ENCODE measurements around the gene ATP2B3.

Gene ATP2B3

GRCh38 chrX:153517423-153517822, at the start of gene ATP2B3:
Gene ATP2B3 (plus strand): TSS chrX:153517642. CDS start chrX:153536248, 18,606 bp downstream.
- H3K9ac ChIP-seq (ENCODE audit: low read length), result no peak within 1 kb of the TSS
- H3K4me1 ChIP-seq (ENCODE audit: insufficient read depth, low read length), result no peaks in the 10 kb centered on the region
- H3K27ac ChIP-seq (ENCODE audit: low read depth, low read length), result no peak within 1 kb of the TSS
- H3K4me3 ChIP-seq (ENCODE audit: low read depth in 1 of 2, low read length in 2 of 2), result no peak within 1 kb of the TSS
- H3K27me3 ChIP-seq (ENCODE audit: control insufficient read depth in 1 of 2, insufficient read depth in 2 of 2, low read length in 2 of 2), result peaks cover 3 to 53% of the 10 kb centered on the region in 2 donors
- no peaks in the 10 kb centered on the region for H3K9me3 ChIP-seq (ENCODE audit: low read length)
- no peaks in the 10 kb centered on the region for H3K36me3 ChIP-seq (ENCODE audit: insufficient read depth, low read length)

GRCh38 chrX:153468008-153468580, 49.3 kb upstream of the ATP2B3 start:
- Histone ChIP-seq H3K4me1 (ENCODE audit: insufficient read depth, low read length) (no peaks in the 10 kb centered on the region), H3K27me3 (ENCODE audit: control insufficient read depth in 1 of 2, insufficient read depth in 2 of 2, low read length in 2 of 2) (no peaks in the 10 kb centered on the region), H3K4me3 (ENCODE audit: low read depth in 1 of 2, low read length in 2 of 2) (no peak overlapping the region), H3K36me3 (ENCODE audit: insufficient read depth, low read length) (no peaks in the 10 kb centered on the region), H3K9me3 (ENCODE audit: low read length) (no peaks in the 10 kb centered on the region), H3K27ac (ENCODE audit: low read depth, low read length) (no peak overlapping the region), H3K9ac (ENCODE audit: low read length) (no peak overlapping the region)

GRCh38 chrX:153469811-153470410, 47.5 kb upstream of the ATP2B3 start:
- H3K27me3 ChIP-seq (ENCODE audit: control insufficient read depth in 1 of 2, insufficient read depth in 2 of 2, low read length in 2 of 2), result peaks cover 0 to 8% of the 10 kb centered on the region in 2 donors
- H3K4me3 ChIP-seq (ENCODE audit: low read depth in 1 of 2, low read length in 2 of 2), result peak overlapping the region; percentile 25 to 67
- H3K36me3 ChIP-seq (ENCODE audit: insufficient read depth, low read length), result no peaks in the 10 kb centered on the region
- peak overlapping the region; percentile 53 for H3K27ac ChIP-seq (ENCODE audit: low read depth, low read length)
- H3K4me1 ChIP-seq (ENCODE audit: insufficient read depth, low read length), result no peaks in the 10 kb centered on the region
- H3K9ac ChIP-seq (ENCODE audit: low read length), result no peak overlapping the region
- H3K9me3 ChIP-seq (ENCODE audit: low read length), result no peaks in the 10 kb centered on the region

- peak within 1 kb of the TSS; percentile 25 to 67 for H3K4me3 ChIP-seq (ENCODE audit: low read depth in 1 of 2, low read length in 2 of 2)
- no peak within 1 kb of the TSS for H3K9ac ChIP-seq (ENCODE audit: low read length)
- H3K27ac ChIP-seq (ENCODE audit: low read depth, low read length), result peak within 1 kb of the TSS; percentile 55
- peaks cover 0 to 12% of the 10 kb centered on the region in 2 donors for H3K27me3 ChIP-seq (ENCODE audit: control insufficient read depth in 1 of 2, insufficient read depth in 2 of 2, low read length in 2 of 2)
- H3K4me1 ChIP-seq (ENCODE audit: insufficient read depth, low read length), result no peaks in the 10 kb centered on the region
- no peaks in the 10 kb centered on the region for H3K9me3 ChIP-seq (ENCODE audit: low read length)
- no peaks in the 10 kb centered on the region for H3K36me3 ChIP-seq (ENCODE audit: insufficient read depth, low read length)
These were observed 46.8 kb upstream of the ATP2B3 start, which contains the start of gene HAUS7 for GRCh38 chrX:153470411-153471363. Gene HAUS7 (minus strand): TSS chrX:153470576. CDS start chrX:153470557, 19 bp downstream.

- no peak overlapping the region for H3K4me3 ChIP-seq (ENCODE audit: low read depth in 1 of 2, low read length in 2 of 2)
- H3K4me1 ChIP-seq (ENCODE audit: insufficient read depth, low read length), result no peaks in the 10 kb centered on the region
- H3K27ac ChIP-seq (ENCODE audit: low read depth, low read length), result no peak overlapping the region
- peaks cover 0 to 12% of the 10 kb centered on the region in 2 donors for H3K27me3 ChIP-seq (ENCODE audit: control insufficient read depth in 1 of 2, insufficient read depth in 2 of 2, low read length in 2 of 2)
- H3K9ac ChIP-seq (ENCODE audit: low read length), result no peak overlapping the region
- H3K36me3 ChIP-seq (ENCODE audit: insufficient read depth, low read length), result no peaks in the 10 kb centered on the region
- H3K9me3 ChIP-seq (ENCODE audit: low read length), result no peaks in the 10 kb centered on the region
These were observed 45.7 kb upstream of the ATP2B3 start for GRCh38 chrX:153471663-153472280.

GRCh38 chrX:153473126-153473525, 44.3 kb upstream of the ATP2B3 start:
- H3K4me1 ChIP-seq (ENCODE audit: insufficient read depth, low read length), result no peaks in the 10 kb centered on the region
- peaks cover 0 to 12% of the 10 kb centered on the region in 2 donors for H3K27me3 ChIP-seq (ENCODE audit: control insufficient read depth in 1 of 2, insufficient read depth in 2 of 2, low read length in 2 of 2)
- no peaks in the 10 kb centered on the region for H3K9me3 ChIP-seq (ENCODE audit: low read length)
- H3K4me3 ChIP-seq (ENCODE audit: low read depth in 1 of 2, low read length in 2 of 2), result no peak overlapping the region
- H3K9ac ChIP-seq (ENCODE audit: low read length), result no peak overlapping the region
- no peak overlapping the region for H3K27ac ChIP-seq (ENCODE audit: low read depth, low read length)
- H3K36me3 ChIP-seq (ENCODE audit: insufficient read depth, low read length), result no peaks in the 10 kb centered on the region

- H3K27me3 ChIP-seq (ENCODE audit: control insufficient read depth in 1 of 2, insufficient read depth in 2 of 2, low read length in 2 of 2), result peaks cover 0 to 19% of the 10 kb centered on the region in 2 donors
- no peak overlapping the region for H3K27ac ChIP-seq (ENCODE audit: low read depth, low read length)
- no peaks in the 10 kb centered on the region for H3K9me3 ChIP-seq (ENCODE audit: low read length)
- H3K9ac ChIP-seq (ENCODE audit: low read length), result no peak overlapping the region
- no peak overlapping the region for H3K4me3 ChIP-seq (ENCODE audit: low read depth in 1 of 2, low read length in 2 of 2)
- no peaks in the 10 kb centered on the region for H3K36me3 ChIP-seq (ENCODE audit: insufficient read depth, low read length)
- H3K4me1 ChIP-seq (ENCODE audit: insufficient read depth, low read length), result no peaks in the 10 kb centered on the region
These were observed 43.2 kb upstream of the ATP2B3 start for GRCh38 chrX:153474266-153474665.

GRCh38 chrX:153474718-153475117, 42.7 kb upstream of the ATP2B3 start:
- H3K27ac ChIP-seq (ENCODE audit: low read depth, low read length), result no peak overlapping the region
- H3K36me3 ChIP-seq (ENCODE audit: insufficient read depth, low read length), result no peaks in the 10 kb centered on the region
- H3K27me3 ChIP-seq (ENCODE audit: control insufficient read depth in 1 of 2, insufficient read depth in 2 of 2, low read length in 2 of 2), result peaks cover 0 to 22% of the 10 kb centered on the region in 2 donors
- H3K4me3 ChIP-seq (ENCODE audit: low read depth in 1 of 2, low read length in 2 of 2), result no peak overlapping the region
- H3K9ac ChIP-seq (ENCODE audit: low read length), result no peak overlapping the region
- H3K9me3 ChIP-seq (ENCODE audit: low read length), result no peaks in the 10 kb centered on the region
- H3K4me1 ChIP-seq (ENCODE audit: insufficient read depth, low read length), result no peaks in the 10 kb centered on the region

GRCh38 chrX:153475271-153475670, 42.2 kb upstream of the ATP2B3 start:
- Histone ChIP-seq H3K4me3 (ENCODE audit: low read depth in 1 of 2, low read length in 2 of 2) (no peak overlapping the region), H3K9me3 (ENCODE audit: low read length) (no peaks in the 10 kb centered on the region), H3K36me3 (ENCODE audit: insufficient read depth, low read length) (no peaks in the 10 kb centered on the region), H3K9ac (ENCODE audit: low read length) (no peak overlapping the region), H3K27me3 (ENCODE audit: control insufficient read depth in 1 of 2, insufficient read depth in 2 of 2, low read length in 2 of 2) (peaks cover 0 to 25% of the 10 kb centered on the region in 2 donors), H3K4me1 (ENCODE audit: insufficient read depth, low read length) (no peaks in the 10 kb centered on the region), H3K27ac (ENCODE audit: low read depth, low read length) (no peak overlapping the region)

- no peaks in the 10 kb centered on the region for H3K36me3 ChIP-seq (ENCODE audit: insufficient read depth, low read length)
- peaks cover 0 to 29% of the 10 kb centered on the region in 2 donors for H3K27me3 ChIP-seq (ENCODE audit: control insufficient read depth in 1 of 2, insufficient read depth in 2 of 2, low read length in 2 of 2)
- H3K9me3 ChIP-seq (ENCODE audit: low read length), result no peaks in the 10 kb centered on the region
- H3K27ac ChIP-seq (ENCODE audit: low read depth, low read length), result no peak overlapping the region
- no peak overlapping the region for H3K9ac ChIP-seq (ENCODE audit: low read length)
- no peaks in the 10 kb centered on the region for H3K4me1 ChIP-seq (ENCODE audit: insufficient read depth, low read length)
- no peak overlapping the region for H3K4me3 ChIP-seq (ENCODE audit: low read depth in 1 of 2, low read length in 2 of 2)
These were observed 41.6 kb upstream of the ATP2B3 start for GRCh38 chrX:153475751-153476281.

Measured in muscle layer of colon (tissue), 2 donors.